Islet precursor cell (in vitro differentiated cells): Measurements from ENCODE around the gene GPS2.
A peak's percentile ranks its signal among the peaks of the same experiment; 100 is the strongest.
"Not testable (repeated sequence)": the region's sequence is repeated elsewhere in the genome, so short reads cannot be mapped to it uniquely, and the experiment has no call there.

ENCODE experiments used
- DNase-seq: peaks from one replicate; pipeline ENCODE4 v3.0.0-alpha.2; 2018

Gene GPS2

DNA sequence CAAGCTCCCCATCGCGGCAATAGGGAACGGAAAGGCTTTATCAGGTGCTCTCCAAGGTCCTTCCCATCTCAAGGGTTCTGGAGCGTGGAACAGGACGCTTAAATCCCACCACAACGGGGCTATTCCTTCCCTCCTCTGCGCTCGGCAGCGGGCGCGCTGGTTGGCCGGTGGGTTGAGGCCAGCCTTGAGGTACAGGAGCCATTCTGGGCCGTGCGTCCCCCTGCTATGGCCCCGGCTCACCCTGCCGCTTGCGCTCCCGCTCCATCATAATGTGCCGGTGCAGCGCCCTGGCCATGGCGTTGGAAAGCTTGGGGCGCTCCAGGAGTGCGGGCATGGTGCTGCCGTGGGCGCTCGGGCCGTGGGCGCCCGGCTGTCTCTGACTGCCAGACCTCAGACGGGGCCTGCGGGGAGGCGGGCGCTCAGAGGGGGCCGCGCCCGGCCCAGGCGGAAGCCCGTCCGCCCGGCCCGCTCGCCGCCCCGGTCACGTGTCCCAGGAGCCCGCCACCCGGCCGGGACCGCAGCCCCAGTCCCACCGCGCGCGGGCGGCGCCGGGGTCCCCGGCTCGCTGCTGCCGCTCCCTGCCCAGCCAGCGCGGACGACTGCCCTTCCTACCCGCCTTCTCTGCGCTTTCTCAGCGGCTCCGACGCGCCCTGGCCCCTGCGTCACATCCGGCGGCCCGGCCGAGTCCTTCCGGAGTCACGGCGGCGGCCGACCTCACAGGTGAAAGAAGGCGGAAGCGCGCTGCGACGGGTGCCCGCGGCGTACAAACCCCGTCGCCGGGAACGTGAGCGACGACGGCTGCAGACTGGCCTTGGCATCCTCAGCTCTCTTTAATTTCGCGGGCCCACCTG lies at the start of gene GPS2:
Gene GPS2 (minus strand): TSS at position 642 of the 851 bp plus-strand sequence. CDS start 308 bp downstream, at position 334.
- DNase-seq = peak; percentile 97

DNA sequence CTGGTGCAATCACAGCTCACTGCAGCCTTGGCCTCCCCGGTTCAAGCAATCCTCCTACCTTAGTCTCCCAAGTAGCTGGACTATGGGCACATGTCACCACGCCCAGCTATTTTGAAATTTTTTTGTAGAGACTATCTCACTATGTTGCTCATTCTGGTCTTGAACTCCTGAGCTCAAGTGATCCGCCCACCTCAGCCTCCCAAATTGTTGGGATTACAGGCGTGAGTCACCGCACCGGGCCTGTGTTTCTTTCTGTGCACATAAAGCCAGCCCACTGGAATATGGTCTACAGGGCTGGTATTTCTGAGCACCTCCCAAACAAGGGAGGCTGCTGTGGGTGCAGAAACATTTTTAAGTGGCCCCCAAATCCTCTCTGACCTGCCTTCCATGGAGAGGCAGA lies 48.2 kb upstream of the GPS2 start:
- peak; percentile 76 for DNase-seq

- no peak for DNase-seq
Observed at GRCh38 chr17:7361906-7362305, 46.7 kb upstream of the GPS2 start.

DNA sequence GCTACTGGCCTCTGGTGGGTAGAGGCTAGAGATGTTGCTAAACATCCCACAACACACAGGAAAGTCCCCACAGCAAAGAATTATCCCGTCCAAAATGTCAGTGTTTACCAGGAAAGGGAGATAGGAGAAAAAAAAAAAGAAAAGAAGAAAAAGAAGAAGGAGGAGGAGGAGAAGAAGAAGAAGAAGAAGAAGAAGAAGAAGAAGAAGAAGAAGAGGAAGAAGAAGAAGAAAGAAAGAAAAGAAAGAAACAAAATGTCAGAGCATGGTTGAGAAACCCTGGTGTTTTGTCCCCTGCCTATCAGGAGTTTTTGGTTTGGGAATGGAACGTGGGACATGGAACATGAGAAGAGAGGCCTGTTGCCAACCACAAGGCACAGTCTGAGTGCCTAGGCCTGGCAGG lies 42.2 kb upstream of the GPS2 start:
- DNase-seq = no peak

GRCh38 chr17:7356756-7357155 lies 41.6 kb upstream of the GPS2 start:
- no peak for DNase-seq

- DNase-seq = peak; percentile 96
Observed at GRCh38 chr17:7356072-7356549, 41.0 kb upstream of the GPS2 start.

GRCh38 chr17:7355573-7355972 lies 40.4 kb upstream of the GPS2 start:
- no peak for DNase-seq

- peak; percentile 61 for DNase-seq
Observed at GRCh38 chr17:7355053-7355452, 39.9 kb upstream of the GPS2 start, which contains the start of gene TMEM95. TSS of gene TMEM95 (plus strand) at chr17:7355156. CDS start at chr17:7355205, 49 bp downstream.

GRCh38 chr17:7354262-7354843 lies 39.2 kb upstream of the GPS2 start:
- peak; percentile 69 for DNase-seq

- DNase-seq = peak; percentile 52
Observed at GRCh38 chr17:7352910-7353635, 37.9 kb upstream of the GPS2 start.

DNA sequence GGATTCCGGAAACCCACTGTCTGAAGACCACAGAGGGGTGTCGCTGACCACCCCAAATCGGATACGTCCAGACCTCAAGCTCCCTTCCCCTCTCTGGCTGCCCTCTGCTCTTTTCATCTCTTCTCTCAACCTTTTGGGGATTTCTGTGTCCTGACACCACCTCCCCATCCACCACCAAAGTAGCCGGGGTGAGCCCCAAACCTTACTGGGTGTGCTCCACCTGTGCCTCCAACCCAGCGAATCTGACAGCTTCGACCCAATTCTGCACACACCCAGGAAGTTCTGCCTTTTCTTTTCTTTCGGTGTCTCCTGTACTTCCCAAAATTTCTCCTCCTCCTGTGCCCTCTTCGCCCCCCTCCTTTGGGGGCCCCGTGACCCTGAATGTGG lies 37.3 kb upstream of the GPS2 start:
- peak; percentile 48 for DNase-seq

DNA sequence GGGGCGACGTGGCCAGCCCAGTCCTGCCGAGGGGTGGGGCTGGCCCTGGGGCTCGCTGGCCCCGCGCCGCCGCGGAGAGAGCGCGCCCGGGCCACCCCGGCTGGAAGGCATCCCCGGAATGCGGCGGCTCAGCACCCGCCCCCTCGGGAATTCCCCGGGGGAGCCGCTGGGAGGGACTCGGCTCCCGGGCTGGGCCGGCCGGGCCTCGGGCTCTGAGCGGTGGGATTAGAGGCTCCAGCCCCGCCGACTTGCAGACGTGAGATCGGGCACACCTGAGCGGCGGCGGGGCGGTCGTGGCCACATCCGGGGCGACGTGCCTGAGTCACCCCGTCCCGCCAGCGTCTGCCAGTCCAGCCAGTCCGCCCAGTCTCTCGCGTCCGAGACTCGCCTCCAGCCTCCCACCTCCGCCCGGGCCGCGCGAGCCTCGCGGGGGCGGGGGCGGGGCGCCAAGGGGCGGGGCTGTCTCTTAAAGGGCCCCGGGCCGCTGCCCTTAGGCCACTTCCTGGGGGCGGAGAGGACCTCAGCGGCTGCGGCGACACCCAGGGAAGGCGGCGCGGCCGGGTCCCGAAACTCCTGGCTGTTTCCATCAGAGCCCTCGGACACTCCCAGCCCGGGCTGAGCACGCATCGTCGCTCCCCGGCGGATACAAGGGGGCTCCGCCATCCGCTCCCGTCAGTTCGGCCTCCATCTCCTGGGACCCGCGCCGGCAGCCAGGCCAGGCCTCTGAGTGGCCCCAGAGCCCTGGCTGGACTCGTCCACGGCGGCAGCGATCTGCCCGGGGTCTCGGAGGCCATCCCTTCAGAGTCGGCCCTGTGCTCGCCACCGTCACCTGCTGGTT lies 36.7 kb upstream of the GPS2 start, which contains the start of gene KCTD11:
Gene KCTD11 (plus strand): TSS at position 498 of the 838 bp plus-strand sequence.
- peak; percentile 100 for DNase-seq

DNA sequence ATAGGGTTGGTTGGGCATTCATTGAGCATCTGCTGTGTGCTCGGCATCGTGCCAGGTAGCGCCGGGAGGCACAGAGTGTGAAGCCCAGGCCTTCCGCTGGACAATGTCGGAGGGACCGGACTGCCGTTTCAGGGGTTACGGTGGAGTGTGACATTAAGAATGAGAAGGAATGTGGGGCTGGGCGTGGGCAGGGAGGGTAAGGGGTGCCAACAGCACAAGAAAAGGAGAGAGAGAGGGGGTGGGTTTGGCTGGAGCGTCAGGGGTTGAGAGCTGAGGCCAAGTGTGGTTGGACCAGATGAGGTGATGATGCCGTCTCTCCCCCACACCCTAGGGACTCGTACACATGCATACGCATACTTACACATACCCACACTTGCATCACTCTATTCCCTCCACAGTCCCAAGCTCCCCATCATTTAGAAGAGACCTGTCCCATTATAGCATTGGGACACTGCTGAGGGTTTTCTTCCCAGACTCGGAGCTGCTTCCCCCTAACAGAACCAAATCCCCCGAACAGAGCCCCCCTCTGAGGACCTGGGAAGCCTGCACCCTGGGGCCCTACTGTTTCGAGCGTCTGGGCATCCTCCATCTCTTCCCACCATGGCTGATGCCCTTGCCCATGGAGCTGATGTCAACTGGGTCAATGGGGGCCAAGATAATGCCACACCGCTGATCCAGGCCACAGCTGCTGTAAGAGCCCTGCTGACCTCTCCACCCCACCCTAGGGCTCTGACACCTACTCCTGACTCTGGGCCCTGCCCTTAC lies 33.5 kb upstream of the GPS2 start:
- no peak for DNase-seq

GRCh38 chr17:7347630-7348477 lies 32.7 kb upstream of the GPS2 start:
- DNase-seq = no peak

DNA sequence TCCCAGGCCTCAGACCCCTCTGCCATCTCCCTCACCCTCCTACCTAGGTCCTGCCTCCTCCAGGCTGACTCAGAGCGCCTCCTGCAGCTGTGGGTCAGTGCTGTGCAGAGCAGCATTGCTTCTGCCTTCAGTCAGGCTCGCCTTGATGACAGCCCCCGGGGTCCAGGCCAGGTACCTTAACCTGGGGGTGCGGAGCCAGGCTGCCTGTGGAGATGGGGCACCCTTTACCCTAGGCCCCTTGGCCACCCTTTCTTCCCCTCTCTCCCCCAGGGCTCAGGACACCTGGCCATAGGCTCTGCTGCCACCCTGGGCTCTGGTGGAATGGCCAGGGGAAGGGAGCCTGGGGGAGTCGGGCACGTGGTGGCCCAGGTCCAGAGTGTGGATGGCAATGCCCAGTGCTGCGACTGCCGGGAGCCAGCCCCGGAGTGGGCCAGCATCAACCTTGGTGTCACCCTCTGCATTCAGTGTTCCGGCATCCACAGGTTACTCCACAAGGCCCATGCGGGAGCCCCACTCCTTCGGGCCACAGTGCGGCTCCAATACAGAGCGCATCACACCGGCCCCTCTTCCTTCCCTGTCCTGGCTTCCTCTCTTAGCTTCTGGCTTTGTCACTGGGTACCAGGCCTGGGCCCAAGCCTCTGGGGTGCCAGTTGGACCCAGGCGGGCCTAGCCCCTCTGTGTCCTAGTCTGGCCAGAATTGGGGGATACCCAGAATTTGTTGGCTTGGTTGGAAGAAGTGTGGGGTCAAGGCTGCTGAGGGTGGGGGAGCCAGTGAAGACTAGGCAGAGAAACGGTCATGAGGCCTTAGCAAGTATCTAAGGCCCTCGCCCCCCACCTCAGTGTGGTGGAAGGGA lies 31.8 kb upstream of the GPS2 start:
- no peak for DNase-seq

DNA sequence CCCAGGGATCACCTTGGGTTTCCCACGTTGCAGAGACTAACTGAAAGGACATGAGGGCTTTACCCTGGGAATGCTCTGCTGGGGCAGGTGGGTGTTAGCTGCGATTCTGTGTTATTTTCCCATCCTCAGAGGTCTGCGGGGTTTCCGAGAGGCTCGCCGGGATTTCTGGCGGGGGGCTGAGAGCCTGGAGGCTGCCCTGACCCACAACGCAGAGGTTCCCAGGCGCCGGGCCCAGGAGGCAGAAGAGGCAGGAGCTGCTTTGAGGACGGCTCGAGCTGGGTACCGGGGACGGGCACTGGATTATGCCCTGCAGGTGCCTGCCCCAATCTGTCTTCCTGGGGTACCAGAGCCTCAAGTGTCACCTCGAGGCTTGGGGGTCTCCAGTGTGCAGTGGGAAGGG lies 28.1 kb upstream of the GPS2 start:
- DNase-seq = no peak

DNA sequence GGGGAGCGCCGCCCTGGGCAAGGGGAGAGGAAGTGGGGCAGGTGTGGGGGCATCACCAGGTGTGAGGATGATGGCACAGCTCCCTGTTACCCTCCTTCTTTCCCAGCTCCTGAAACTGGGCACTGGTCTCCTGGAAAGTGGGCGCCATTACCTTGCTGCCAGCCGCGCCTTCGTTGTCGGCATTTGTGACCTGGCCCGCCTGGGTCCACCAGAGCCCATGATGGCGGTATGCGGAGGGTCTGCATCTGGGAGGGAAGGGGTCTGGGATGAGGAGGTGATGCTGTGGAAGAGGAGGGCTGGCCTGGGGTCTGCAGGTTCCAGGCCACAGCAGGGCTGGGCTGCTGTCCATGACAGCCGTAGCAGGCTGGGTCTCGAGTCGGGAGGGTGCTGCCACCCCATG lies 26.7 kb upstream of the GPS2 start:
- DNase-seq = no peak

GRCh38 chr17:7340179-7340578 lies 25.0 kb upstream of the GPS2 start:
- DNase-seq = no peak

GRCh38 chr17:7337600-7337999 lies 22.4 kb upstream of the GPS2 start:
- not testable (repeated sequence) for DNase-seq
